Gastrocnemius medialis (tissue), 4 donors: Measurements from ENCODE around the gene KCNJ4.
"Not testable (repeated sequence)": the region's sequence is repeated elsewhere in the genome, so short reads cannot be mapped to it uniquely, and the experiment has no call there.

Experiments used
- POLR2A ChIP-seq, 2 donors: fragments of 450-650 bp; IDR thresholded peaks; one replicate each; pipeline ENCODE4 v1.6.1; 2017; ENCODE audit warnings: antibody characterized with exemption in 2 of 2, mild to moderate bottlenecking in 2 of 2, moderate library complexity in 2 of 2
- TF ChIP-seq, protein P1 (sequence below), 5 experiments: fragments of 450-650 bp in 3 of 5; fragments of 200-600 bp in 2 of 5; sonication (generic) in 2 of 5; IDR thresholded peaks in 4 of 5; conservative IDR thresholded peaks in 1 of 5; 1 replicate in 4 of 5; 2 replicates in 1 of 5; pipeline ENCODE4 v1.5.1; 2016 to 2019; ENCODE audit warnings: antibody characterized with exemption in 5 of 5, mild to moderate bottlenecking in 3 of 5, moderate library complexity in 3 of 5

DNA sequence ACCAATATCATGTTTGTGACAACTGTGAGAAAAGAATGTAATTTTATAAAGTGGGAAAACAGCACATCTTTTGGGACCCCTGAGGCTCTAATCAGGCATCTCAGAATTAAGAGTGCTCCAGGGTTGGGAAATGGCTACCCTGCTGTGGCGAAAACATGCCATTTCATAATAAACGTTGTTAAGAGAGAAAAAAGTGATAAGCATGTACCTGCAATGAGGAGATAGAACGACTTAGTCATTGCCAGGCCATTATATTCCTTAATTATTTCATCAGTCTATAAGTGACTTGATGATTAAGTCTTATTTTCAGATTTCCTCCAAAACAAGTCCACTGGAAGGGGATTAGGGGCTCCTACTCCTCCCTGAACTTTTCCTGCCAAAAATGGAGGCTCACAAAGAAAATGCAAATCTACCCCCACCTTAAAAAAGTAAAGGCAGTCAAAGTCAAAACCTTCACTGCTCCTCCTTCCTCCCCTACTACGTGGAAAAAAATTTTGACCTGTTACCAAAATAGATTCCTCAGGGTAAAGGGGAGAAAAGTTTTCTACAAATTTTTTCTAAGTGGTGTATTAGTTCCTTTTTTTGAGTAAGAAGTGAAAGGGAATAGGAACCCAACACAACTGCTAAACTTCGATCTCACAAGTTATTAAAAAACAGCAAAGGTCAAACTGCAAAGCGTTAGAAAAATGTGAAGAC, 59.9 kb downstream of the KCNJ4 start:
- TF ChIP-seq, protein P1, sequence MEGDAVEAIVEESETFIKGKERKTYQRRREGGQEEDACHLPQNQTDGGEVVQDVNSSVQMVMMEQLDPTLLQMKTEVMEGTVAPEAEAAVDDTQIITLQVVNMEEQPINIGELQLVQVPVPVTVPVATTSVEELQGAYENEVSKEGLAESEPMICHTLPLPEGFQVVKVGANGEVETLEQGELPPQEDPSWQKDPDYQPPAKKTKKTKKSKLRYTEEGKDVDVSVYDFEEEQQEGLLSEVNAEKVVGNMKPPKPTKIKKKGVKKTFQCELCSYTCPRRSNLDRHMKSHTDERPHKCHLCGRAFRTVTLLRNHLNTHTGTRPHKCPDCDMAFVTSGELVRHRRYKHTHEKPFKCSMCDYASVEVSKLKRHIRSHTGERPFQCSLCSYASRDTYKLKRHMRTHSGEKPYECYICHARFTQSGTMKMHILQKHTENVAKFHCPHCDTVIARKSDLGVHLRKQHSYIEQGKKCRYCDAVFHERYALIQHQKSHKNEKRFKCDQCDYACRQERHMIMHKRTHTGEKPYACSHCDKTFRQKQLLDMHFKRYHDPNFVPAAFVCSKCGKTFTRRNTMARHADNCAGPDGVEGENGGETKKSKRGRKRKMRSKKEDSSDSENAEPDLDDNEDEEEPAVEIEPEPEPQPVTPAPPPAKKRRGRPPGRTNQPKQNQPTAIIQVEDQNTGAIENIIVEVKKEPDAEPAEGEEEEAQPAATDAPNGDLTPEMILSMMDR (IDR thresholded peaks at IDR 0.05 in 4 of 5, conservative IDR thresholded peaks at IDR 0.05 in 1 of 5) = not testable (repeated sequence)
- TF ChIP-seq POLR2A (IDR thresholded peaks at IDR 0.05) = not testable (repeated sequence)
